ENCODE measurements around the gene ACTL7B.
"Not testable (repeated sequence)": the region's sequence is repeated elsewhere in the genome, so short reads cannot be mapped to it uniquely, and the experiment has no call there.

Gene ACTL7B

GRCh38 chr9:108844391-108844790 lies 11.4 kb downstream of the ACTL7B start:
- DNase-seq: no peak

- DNase-seq: no peak
These were observed 13.0 kb downstream of the ACTL7B start for GRCh38 chr9:108842610-108843295.

DNA sequence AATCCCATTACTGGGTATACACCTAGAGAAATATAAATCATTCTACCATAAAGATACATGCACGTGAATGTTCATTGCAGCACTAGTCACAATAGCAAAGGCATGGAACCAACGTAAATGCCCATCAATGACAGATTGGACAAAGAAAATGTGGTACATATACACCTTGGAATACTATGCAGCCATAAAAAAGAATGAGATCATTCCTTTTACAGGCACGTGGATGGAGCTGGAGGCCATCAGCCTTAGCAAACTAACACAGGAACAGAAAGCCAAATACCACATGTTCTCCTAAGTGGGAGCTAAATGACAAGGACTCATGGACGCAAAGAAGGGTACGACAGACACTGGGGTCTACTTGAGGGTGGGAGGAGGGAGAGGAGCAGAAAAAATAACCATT lies 16.2 kb downstream of the ACTL7B start:
- not testable (repeated sequence) for DNase-seq

DNA sequence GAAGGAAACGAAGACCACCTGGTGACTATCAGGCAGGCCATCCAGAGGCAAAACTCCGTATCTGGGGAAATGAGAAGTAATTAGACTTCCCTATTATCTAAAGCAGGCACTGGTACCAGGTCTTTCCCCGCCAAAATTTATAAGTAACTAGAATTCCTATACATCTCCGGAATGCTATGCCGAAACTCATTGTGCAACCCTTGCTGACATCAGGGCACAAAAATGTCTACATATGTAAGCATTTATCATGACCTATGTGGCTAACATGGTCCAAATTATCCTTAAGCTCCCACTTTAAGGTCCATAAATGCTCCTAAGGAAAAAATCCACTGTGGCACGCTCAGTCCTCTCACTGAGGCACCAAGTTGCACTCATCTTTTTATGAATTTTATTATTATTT lies 17.8 kb downstream of the ACTL7B start:
- peak; percentile 71 for DNase-seq

- peak; percentile 59 for DNase-seq
These were observed 18.3 kb downstream of the ACTL7B start for GRCh38 chr9:108837530-108837929.

- DNase-seq: no peak
These were observed 19.0 kb downstream of the ACTL7B start for GRCh38 chr9:108836781-108837180.

- DNase-seq: no peak
These were observed 19.5 kb downstream of the ACTL7B start for GRCh38 chr9:108836319-108836718.

- no peak for DNase-seq
These were observed 20.0 kb downstream of the ACTL7B start for GRCh38 chr9:108835831-108836230.

GRCh38 chr9:108834959-108835665 lies 20.7 kb downstream of the ACTL7B start:
- DNase-seq: peak; percentile 13

GRCh38 chr9:108832179-108832500 lies 23.6 kb downstream of the ACTL7B start:
- DNase-seq: no peak

DNA sequence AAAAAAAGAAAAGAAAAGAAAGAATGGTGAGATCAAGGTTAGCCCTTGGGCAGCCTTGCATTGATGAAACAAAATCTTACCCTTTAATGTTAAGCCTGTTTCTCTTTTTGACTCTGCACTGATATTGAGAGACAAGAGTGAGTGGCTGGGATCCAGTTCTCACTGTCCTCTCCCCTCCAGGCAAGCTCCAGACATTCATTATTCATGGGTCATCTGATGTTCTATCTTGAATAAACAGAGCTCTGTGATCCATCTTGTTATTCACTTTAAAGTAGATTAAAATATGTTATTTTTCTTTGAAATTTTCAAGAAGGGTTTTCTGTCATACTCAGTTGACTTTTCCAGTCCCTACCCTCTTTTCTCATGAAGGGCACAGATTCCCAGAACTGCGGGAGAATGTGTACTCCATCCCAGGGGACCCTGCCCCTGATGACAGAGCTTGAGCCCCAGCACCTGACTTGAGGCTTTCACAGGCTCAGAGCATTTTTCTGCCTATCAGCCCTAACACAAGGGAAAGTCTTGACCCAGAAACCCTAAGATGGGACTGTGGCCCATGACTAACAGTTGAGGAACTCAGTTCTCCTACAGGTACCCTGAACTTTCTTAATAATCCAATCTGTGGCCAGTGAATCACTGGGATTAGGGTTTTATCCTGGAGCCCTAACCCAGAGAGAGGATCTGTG lies 24.1 kb downstream of the ACTL7B start:
- DNase-seq: peak; percentile 73

GRCh38 chr9:108830272-108830671 lies 25.5 kb downstream of the ACTL7B start:
- DNase-seq: no peak

DNA sequence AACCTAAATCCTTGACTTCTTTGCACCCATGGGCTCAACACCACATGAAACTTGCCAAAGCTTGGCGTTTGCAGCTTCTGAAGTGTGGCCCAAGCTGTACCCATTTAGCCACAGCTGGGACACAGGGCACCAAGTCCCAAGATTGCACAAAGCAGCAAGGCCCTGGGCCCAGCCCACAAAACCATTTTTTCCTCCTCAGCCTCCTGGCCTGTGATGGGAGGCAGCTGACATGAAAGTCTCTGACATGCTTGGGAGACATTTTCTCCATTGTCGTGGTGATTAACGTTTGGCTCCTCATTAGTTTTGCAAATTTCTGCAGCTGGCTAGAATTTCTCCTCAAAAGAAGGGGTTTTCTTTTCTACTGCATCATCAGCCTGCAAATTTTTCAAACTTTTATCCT lies 32.0 kb downstream of the ACTL7B start:
- no peak for DNase-seq

- DNase-seq: no peak
These were observed 39.7 kb downstream of the ACTL7B start for GRCh38 chr9:108816037-108816436.

DNA sequence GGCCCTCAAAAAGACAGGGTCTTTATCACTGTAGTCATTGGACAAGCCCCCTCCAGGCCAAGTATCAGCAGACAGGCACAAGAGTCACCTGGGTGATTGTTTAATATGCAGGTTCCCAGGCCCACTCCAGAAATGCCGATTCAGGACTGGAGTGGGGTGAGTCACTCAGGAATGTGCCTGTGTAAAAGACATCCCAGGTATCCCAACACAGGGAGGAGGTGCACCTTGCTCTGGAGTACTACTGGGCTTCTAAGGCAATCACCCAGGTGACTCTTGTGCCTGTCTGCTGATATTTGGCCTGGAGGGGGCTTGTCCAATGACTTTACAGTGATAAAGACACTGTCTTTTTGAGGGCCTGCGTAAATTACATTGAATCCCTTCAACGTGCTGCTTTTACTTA lies 40.6 kb downstream of the ACTL7B start:
- peak; percentile 14 for DNase-seq

DNA sequence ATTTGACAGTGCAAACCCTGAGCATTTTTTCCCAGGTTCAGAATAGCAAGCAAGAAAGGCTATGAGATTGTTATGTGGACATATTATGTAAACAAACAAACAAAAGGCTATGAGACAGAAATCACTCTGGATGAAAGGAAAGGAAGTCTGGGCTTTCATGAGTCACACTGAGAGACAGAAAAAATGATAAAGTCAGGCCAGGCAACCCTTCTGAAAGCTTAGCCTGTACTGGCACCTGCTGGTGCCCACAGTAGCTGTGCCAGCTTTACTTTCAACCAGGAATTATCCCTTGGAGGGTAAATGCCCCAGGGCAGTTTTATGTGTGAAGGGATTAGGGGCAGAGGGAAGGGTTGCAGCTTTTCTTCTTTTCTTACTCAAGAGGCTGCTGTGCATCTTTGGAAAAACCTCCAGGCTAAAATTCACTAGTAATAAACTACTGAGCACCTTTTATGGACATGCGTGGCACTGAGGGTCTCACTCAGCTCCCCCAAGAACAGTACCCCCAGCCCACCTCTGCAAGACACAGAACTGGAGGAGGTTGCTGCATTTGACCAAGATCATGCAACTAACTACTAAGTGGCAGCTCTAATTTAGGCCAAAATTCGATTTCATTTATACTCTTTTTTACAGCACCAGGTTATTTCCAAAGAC lies 41.7 kb downstream of the ACTL7B start:
- peak; percentile 62 for DNase-seq

- DNase-seq: no peak
These were observed 43.3 kb downstream of the ACTL7B start for GRCh38 chr9:108812396-108813025.

DNA sequence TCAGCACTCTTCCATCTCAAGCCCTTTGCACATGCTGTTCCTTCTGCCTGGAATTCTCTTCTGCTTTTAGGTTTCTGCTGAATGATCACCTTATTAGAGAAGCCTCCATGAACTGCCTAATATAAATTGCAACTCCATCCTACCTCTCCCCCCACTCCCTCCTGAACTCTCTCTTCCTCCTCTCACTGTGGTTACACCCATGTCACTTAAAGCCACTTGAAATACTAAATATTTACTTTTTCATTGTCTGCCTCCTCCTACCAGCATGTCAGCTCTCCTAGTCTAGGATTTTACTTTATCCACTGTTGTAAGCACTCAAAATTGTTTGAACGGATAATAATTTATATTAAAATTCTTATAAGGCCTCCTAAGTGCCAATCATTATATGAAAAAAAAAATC lies 43.8 kb downstream of the ACTL7B start:
- DNase-seq: no peak

- no peak for DNase-seq
These were observed 46.5 kb downstream of the ACTL7B start for GRCh38 chr9:108809269-108809668.
